ENCODE measurements around the gene DCXR. TPM values are rescaled to one million over a fixed set of nuclear protein-coding genes. Genes with fewer than 3 reads are reported as not detected.

The DCXR gene
- total RNA-seq, 1 donor from 2014 or later: 158 TPM

- no peaks in the 10 kb centered on the region for H3K27me3 Mint-ChIP-seq
- peaks cover 15% of the 10 kb centered on the region for H3K4me1 Mint-ChIP-seq (ENCODE audit: unreplicated experiment)
- TF ChIP-seq, protein P1, sequence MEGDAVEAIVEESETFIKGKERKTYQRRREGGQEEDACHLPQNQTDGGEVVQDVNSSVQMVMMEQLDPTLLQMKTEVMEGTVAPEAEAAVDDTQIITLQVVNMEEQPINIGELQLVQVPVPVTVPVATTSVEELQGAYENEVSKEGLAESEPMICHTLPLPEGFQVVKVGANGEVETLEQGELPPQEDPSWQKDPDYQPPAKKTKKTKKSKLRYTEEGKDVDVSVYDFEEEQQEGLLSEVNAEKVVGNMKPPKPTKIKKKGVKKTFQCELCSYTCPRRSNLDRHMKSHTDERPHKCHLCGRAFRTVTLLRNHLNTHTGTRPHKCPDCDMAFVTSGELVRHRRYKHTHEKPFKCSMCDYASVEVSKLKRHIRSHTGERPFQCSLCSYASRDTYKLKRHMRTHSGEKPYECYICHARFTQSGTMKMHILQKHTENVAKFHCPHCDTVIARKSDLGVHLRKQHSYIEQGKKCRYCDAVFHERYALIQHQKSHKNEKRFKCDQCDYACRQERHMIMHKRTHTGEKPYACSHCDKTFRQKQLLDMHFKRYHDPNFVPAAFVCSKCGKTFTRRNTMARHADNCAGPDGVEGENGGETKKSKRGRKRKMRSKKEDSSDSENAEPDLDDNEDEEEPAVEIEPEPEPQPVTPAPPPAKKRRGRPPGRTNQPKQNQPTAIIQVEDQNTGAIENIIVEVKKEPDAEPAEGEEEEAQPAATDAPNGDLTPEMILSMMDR (conservative IDR thresholded peaks at IDR 0.05): no peak
- peaks cover 10% of the 10 kb centered on the region for H3K36me3 Mint-ChIP-seq
- no peak overlapping the region for H3K4me3 Mint-ChIP-seq
- H3K9me3 Mint-ChIP-seq: no peaks in the 10 kb centered on the region
- H3K27ac Mint-ChIP-seq: no peak overlapping the region
- DNase-seq (ENCODE audit: extremely low spot score, unreplicated experiment): no peak
Observed at GRCh38 chr17:81993729-81994592, 43.5 kb downstream of the DCXR start.

GRCh38 chr17:81992306-81993102, 45.0 kb downstream of the DCXR start:
- Mint-ChIP-seq H3K9me3 (no peaks in the 10 kb centered on the region), H3K4me1 (ENCODE audit: unreplicated experiment) (peaks cover 10% of the 10 kb centered on the region), H3K27ac (no peak overlapping the region), H3K4me3 (peak overlapping the region; percentile 47), H3K27me3 (no peaks in the 10 kb centered on the region), H3K36me3 (peaks cover 5% of the 10 kb centered on the region)
- peak; percentile 73 for DNase-seq (ENCODE audit: extremely low spot score, unreplicated experiment)
- TF ChIP-seq, protein P1 (conservative IDR thresholded peaks at IDR 0.05): no peak

DNA sequence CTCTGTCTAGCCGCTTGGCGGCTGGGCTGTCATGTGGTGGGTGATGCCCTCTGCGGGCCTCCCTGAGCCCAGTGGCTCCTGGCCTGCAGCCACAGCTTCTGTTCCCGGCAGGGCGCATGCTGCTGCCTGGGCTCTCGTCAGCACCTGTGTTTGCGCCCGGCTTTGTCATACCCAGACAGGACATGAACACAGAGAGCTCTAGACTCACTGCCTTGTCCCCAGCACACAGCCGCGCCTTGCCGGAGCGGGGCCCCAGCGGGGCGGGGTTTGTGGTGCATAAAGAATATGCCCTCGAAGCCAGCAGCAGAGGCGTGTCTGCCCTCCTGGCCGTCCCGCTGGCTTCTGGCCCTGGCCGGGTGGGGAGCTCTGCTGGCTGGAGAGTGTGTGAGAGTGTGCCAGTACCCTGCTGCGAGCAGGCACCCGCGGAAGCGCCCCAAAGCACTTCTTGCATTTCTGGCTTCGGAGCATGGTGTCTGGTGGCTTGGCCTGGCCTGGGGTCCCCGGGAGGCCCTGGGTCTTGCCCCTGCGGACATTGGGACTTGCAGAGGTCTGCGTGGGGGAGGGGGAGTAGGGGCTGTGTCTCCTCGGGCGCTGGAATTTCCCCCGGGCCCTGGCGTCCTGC, 45.7 kb downstream of the DCXR start:
- H3K9me3 Mint-ChIP-seq: no peaks in the 10 kb centered on the region
- no peak overlapping the region for H3K27ac Mint-ChIP-seq
- TF ChIP-seq, protein P1 (conservative IDR thresholded peaks at IDR 0.05): no peak
- peaks cover 10% of the 10 kb centered on the region for H3K4me1 Mint-ChIP-seq (ENCODE audit: unreplicated experiment)
- peak; percentile 79 for DNase-seq (ENCODE audit: extremely low spot score, unreplicated experiment)
- H3K4me3 Mint-ChIP-seq: peak overlapping the region; percentile 47
- peaks cover 5% of the 10 kb centered on the region for H3K36me3 Mint-ChIP-seq
- H3K27me3 Mint-ChIP-seq: no peaks in the 10 kb centered on the region

DNA sequence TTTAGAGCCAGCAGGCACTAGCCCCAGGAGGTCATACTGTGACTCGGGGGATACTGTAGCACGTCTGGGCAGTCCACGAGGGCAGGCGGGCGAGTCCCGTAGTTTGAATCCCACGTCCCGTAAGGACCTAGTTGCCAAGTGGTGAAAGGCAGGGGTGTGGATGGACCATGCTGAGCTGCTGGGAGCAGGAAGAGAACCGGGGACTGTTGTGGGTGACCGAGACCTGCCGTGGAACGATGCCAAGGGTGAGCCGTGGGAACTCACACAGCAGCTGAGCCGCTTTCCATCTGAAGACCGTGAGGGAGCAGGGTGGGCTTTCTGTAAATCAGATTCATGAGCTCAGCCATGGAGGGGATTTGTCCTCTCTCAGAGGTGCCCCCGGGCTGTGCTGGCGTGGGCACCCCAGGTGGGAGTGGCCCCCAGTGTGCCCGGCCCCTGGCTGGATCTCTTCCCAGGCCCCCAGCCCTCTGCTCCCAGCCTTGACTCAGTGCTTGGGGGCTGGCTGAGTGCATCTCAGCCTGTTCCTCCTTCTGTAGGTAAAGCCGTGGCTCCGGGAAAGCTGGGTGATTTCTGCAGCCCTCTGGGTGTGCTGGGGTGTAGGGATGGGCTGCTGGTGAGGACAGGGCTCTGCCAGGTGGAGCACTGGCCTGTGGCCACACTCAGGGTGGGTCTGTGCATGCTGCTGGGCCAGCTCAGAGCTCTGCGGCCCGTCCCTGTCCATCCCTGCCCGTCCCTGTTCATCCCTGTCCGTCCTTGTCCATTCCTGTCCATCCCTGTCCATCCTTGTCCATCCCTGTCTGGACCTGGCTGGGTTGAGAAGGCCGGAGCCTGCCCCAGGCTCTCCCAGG, 46.4 kb downstream of the DCXR start:
- Mint-ChIP-seq H3K36me3 (peaks cover 5% of the 10 kb centered on the region), H3K4me3 (no peak overlapping the region), H3K9me3 (no peaks in the 10 kb centered on the region), H3K27me3 (no peaks in the 10 kb centered on the region), H3K27ac (peak overlapping the region; percentile 59), H3K4me1 (ENCODE audit: unreplicated experiment) (peaks cover 10% of the 10 kb centered on the region)
- TF ChIP-seq, protein P1 (conservative IDR thresholded peaks at IDR 0.05): no peak
- no peak for DNase-seq (ENCODE audit: extremely low spot score, unreplicated experiment)
